HepG2 (cell line): Measurements from ENCODE around the gene NOX3. TPM values are rescaled to one million over a fixed set of nuclear protein-coding genes. Genes with fewer than 3 reads are reported as not detected.

Experiments used
- ARID2 ChIP-seq: sonication (generic); formaldehyde crosslinking; IDR thresholded peaks from 2 replicates; pipeline ENCODE4 v1.8.1; 2022; ENCODE audit warnings: mild to moderate bottlenecking, missing genetic modification reagents, borderline replicate concordance
- ETV6 ChIP-seq: sonication (generic); formaldehyde crosslinking; conservative IDR thresholded peaks from 2 replicates; pipeline ENCODE4 v1.4.0; 2020; ENCODE audit warnings: missing genetic modification reagents
- GZF1 ChIP-seq: sonication (generic); formaldehyde crosslinking; IDR thresholded peaks from 2 replicates; pipeline ENCODE4 v1.5.1; 2020; ENCODE audit warnings: mild to moderate bottlenecking, missing genetic modification reagents
- MATR3 ChIP-seq: sonication (generic); formaldehyde crosslinking; IDR thresholded peaks from 2 replicates; pipeline ENCODE4 v1.4.0; 2020; ENCODE audit warnings: missing genetic modification reagents
- MIXL1 ChIP-seq: IDR thresholded peaks from 2 replicates; pipeline ENCODE4 v1.6.1; 2016
- NFIC ChIP-seq: IDR thresholded peaks from 2 replicates; pipeline ENCODE4 v1.6.1; 2012; ENCODE audit warnings: mild to moderate bottlenecking, low read length, inconsistent platforms
- NKX3-1 ChIP-seq: sonication (generic); formaldehyde crosslinking; IDR thresholded peaks from 2 replicates; pipeline ENCODE4 v1.5.0; 2020; ENCODE audit warnings: missing genetic modification reagents
- NR1H2 ChIP-seq: sonication (generic); formaldehyde crosslinking; IDR thresholded peaks from 2 replicates; pipeline ENCODE4 v1.8.1; 2022; ENCODE audit warnings: low read depth, missing genetic modification reagents, borderline replicate concordance
- NR3C1 ChIP-seq: sonication (generic); formaldehyde crosslinking; IDR thresholded peaks from 2 replicates; pipeline ENCODE4 v1.4.0; 2020; ENCODE audit warnings: missing genetic modification reagents
- PRDM10 ChIP-seq: sonication (generic); formaldehyde crosslinking; IDR thresholded peaks from 2 replicates; pipeline ENCODE4 v1.4.0; 2020; ENCODE audit warnings: low read depth, missing genetic modification reagents
- PTBP1 ChIP-seq: fragments of 200-400 bp; formaldehyde crosslinking; IDR thresholded peaks from 2 replicates; pipeline ENCODE4 v1.6.1; 2018; ENCODE audit warnings: low read length, low read depth; ENCODE audit not compliant: poor library complexity, severe bottlenecking
- RBM22 ChIP-seq: fragments of 200-400 bp; formaldehyde crosslinking; optimal IDR thresholded peaks from 2 replicates; pipeline ENCODE3; 2017; ENCODE audit warnings: mild to moderate bottlenecking, low read length, moderate library complexity
- SIX4 ChIP-seq: sonication (generic); formaldehyde crosslinking; IDR thresholded peaks from 2 replicates; pipeline ENCODE4 v1.4.0; 2020; ENCODE audit warnings: missing genetic modification reagents
- SOX6 ChIP-seq, 2 experiments: fragments of 450-650 bp in 1 of 2; sonication (generic) in 1 of 2; formaldehyde crosslinking in 1 of 2; IDR thresholded peaks; 2 replicates each; pipeline versions ENCODE4 v1.4.0 to v1.6.1; 2017 to 2020; ENCODE audit warnings: antibody characterized with exemption in 1 of 2, mild to moderate bottlenecking in 1 of 2, missing genetic modification reagents in 1 of 2
- SRSF4 ChIP-seq: fragments of 200-400 bp; formaldehyde crosslinking; IDR thresholded peaks from one replicate; pipeline ENCODE4 v1.6.1; 2018; ENCODE audit warnings: mild to moderate bottlenecking, low read depth, low read length, moderate library complexity; ENCODE audit not compliant: poor library complexity, severe bottlenecking
- SSRP1 ChIP-seq: IDR thresholded peaks from 2 replicates; pipeline ENCODE4 v1.6.1; 2016; ENCODE audit warnings: control low read depth
- ZNF207 ChIP-seq: fragments of 450-650 bp; IDR thresholded peaks from 2 replicates; pipeline ENCODE4 v1.6.1; 2016; ENCODE audit warnings: antibody characterized with exemption, borderline replicate concordance
- ZNF264 ChIP-seq: sonication (generic); formaldehyde crosslinking; IDR thresholded peaks from 2 replicates; pipeline ENCODE4 v1.4.0; 2020; ENCODE audit warnings: missing genetic modification reagents
- ZNF484 ChIP-seq: sonication (generic); formaldehyde crosslinking; IDR thresholded peaks from 2 replicates; pipeline ENCODE4 v1.5.1; 2020; ENCODE audit warnings: mild to moderate bottlenecking, low read depth, missing genetic modification reagents, borderline replicate concordance
- ZNF567 ChIP-seq: sonication (generic); formaldehyde crosslinking; IDR thresholded peaks from 2 replicates; pipeline ENCODE4 v1.8.1; 2023; ENCODE audit warnings: mild to moderate bottlenecking, missing genetic modification reagents, borderline replicate concordance
- ZNF572 ChIP-seq: sonication (generic); formaldehyde crosslinking; IDR thresholded peaks from 2 replicates; pipeline ENCODE4 v1.5.1; 2020; ENCODE audit warnings: mild to moderate bottlenecking, missing genetic modification reagents
- ZNF737 ChIP-seq: sonication (generic); formaldehyde crosslinking; IDR thresholded peaks from 2 replicates; pipeline ENCODE4 v1.5.0; 2020; ENCODE audit warnings: missing genetic modification reagents, mild to moderate bottlenecking, borderline replicate concordance
- polyA plus RNA-seq, 8 experiments: library from polyadenylated mRNA; depleted of rRNA in 3 of 8; stranded (reverse) in 7 of 8; unstranded in 1 of 8; fragments of >200 nt; fragmentation: Illumina TruSeq in 4 of 8; extraction: Trizol in 4 of 8; gene quantifications; 2 replicates each; pipeline versions ENCODE4 v1.2.1 to v1.2.3, GENCODE V29; 2011 to 2016; ENCODE audit warnings: low read depth in 4 of 8, missing spikeins in 1 of 8, mixed read lengths in 1 of 8; ENCODE audit not compliant: insufficient read depth in 1 of 8
- total RNA-seq, 5 experiments: library from RNA; depleted of rRNA; stranded (reverse); fragments of >200 nt; fragmentation: Illumina TruSeq; extraction: Trizol; gene quantifications; 2 replicates each; pipeline ENCODE4 v1.2.3, GENCODE V29; 2016; ENCODE audit warnings: low read depth in 1 of 5
- TF ChIP-seq, protein P1 (sequence below): sonication (generic); formaldehyde crosslinking; IDR thresholded peaks from 2 replicates; pipeline ENCODE4 v1.5.0; 2020; ENCODE audit warnings: mild to moderate bottlenecking, missing genetic modification reagents
- TF ChIP-seq, protein P2 (sequence below): sonication (generic); formaldehyde crosslinking; IDR thresholded peaks from 2 replicates; pipeline ENCODE4 v1.4.0; 2020; ENCODE audit warnings: missing genetic modification reagents

The NOX3 gene
- total and polyA plus RNA-seq, 2 of the 13 experiments (the other 11 are each of a cell fraction or from before 2014, with no cell fraction given): 0.09 to 0.18 TPM

- TF ChIP-seq ZNF484 (CRISPR knock-in tag) (no peak), PTBP1 (no peak), MIXL1 (CRISPR knock-in tag) (peak; percentile 100), NR3C1 (CRISPR knock-in tag) (no peak), GZF1 (CRISPR knock-in tag) (peak; percentile 85; the same call in 1 of the 2 replicates), ZNF207 (no peak), MATR3 (CRISPR knock-in tag) (no peak), RBM22 (no peak), ZNF567 (CRISPR knock-in tag) (no peak), SRSF4 (no peak), SIX4 (peak; percentile 93), ZNF737 (no peak), ETV6 (CRISPR knock-in tag) (peak; percentile 95; the same call in 1 of the 2 replicates), NKX3-1 (CRISPR knock-in tag) (peak; percentile 98), ZNF264 (CRISPR knock-in tag) (peak; percentile 81; the same call in 1 of the 2 replicates), SSRP1 (CRISPR knock-in tag) (no peak; the same call in 1 of the 2 replicates), NR1H2 (no peak), NFIC (peak; percentile 100), PRDM10 (peak; percentile 27; the same call in 1 of the 2 replicates), SOX6 (IDR thresholded peaks at IDR 0.05) (no peak), SOX6 (CRISPR knock-in tag; IDR thresholded peaks at IDR 0.05) (peak; percentile 99), ZNF572 (no peak), ARID2 (CRISPR knock-in tag) (peak; percentile 84; the same call in 1 of the 2 replicates)
- TF ChIP-seq, protein P1, sequence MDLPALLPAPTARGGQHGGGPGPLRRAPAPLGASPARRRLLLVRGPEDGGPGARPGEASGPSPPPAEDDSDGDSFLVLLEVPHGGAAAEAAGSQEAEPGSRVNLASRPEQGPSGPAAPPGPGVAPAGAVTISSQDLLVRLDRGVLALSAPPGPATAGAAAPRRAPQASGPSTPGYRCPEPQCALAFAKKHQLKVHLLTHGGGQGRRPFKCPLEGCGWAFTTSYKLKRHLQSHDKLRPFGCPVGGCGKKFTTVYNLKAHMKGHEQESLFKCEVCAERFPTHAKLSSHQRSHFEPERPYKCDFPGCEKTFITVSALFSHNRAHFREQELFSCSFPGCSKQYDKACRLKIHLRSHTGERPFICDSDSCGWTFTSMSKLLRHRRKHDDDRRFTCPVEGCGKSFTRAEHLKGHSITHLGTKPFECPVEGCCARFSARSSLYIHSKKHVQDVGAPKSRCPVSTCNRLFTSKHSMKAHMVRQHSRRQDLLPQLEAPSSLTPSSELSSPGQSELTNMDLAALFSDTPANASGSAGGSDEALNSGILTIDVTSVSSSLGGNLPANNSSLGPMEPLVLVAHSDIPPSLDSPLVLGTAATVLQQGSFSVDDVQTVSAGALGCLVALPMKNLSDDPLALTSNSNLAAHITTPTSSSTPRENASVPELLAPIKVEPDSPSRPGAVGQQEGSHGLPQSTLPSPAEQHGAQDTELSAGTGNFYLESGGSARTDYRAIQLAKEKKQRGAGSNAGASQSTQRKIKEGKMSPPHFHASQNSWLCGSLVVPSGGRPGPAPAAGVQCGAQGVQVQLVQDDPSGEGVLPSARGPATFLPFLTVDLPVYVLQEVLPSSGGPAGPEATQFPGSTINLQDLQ: no peak
- TF ChIP-seq, protein P2, sequence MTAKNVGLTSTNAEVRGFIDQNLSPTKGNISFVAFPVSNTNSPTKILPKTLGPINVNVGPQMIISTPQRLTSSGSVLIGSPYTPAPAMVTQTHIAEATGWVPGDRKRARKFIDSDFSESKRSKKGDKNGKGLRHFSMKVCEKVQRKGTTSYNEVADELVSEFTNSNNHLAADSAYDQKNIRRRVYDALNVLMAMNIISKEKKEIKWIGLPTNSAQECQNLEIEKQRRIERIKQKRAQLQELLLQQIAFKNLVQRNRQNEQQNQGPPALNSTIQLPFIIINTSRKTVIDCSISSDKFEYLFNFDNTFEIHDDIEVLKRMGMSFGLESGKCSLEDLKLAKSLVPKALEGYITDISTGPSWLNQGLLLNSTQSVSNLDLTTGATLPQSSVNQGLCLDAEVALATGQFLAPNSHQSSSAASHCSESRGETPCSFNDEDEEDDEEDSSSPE (CRISPR knock-in tag): peak; percentile 61; the same call in 1 of the 2 replicates
Measured at GRCh38 chr6:155486721-155487294, 31.2 kb upstream of the NOX3 start (continued).
